Bronchial epithelial cell (primary cell): ENCODE results near the gene GALNT10. TPM values are rescaled to one million over a fixed set of nuclear protein-coding genes. Genes with fewer than 3 reads are reported as not detected.
A peak's percentile ranks its signal among the peaks of the same experiment; 100 is the strongest.

Experiments used
- DNase-seq: peaks from one replicate; pipeline ENCODE4 v3.0.0-alpha.2; 2010; ENCODE audit warnings: low read depth
- FAIRE-seq: peaks from 2 replicates; lab custom pipeline; 2011; peaks lifted over from hg19 to GRCh38; lab: Jason Lieb, UNC
- H3K27me3 ChIP-seq: 2 replicates; pipeline ENCODE4 v1.5.1; 2011; ENCODE audit warnings: low read length; ENCODE audit not compliant: control insufficient read depth, insufficient read depth
- H3K36me3 ChIP-seq: 2 replicates; pipeline ENCODE4 v1.5.1; 2011; ENCODE audit warnings: low read length; ENCODE audit not compliant: control insufficient read depth, insufficient read depth
- H3K4me3 ChIP-seq: 2 replicates; pipeline ENCODE4 v1.5.1; 2011; ENCODE audit warnings: mild to moderate bottlenecking, low read depth, low read length, control low read depth
- total RNA-seq: library from RNA; depleted of rRNA; stranded (reverse); fragments of >200 nt; gene quantifications from 2 replicates; pipeline ENCODE4 v1.2.1, GENCODE V29; 2014
- TF ChIP-seq, protein P1 (sequence below): IDR thresholded peaks from 2 replicates; pipeline ENCODE4 v1.5.1; 2011; ENCODE audit warnings: mild to moderate bottlenecking, moderate library complexity, low read length, control low read depth, inconsistent platforms; ENCODE audit not compliant: insufficient read depth, severe bottlenecking

GALNT10 gene
- total RNA-seq, 1 donor from 2014 or later = 3.9 TPM

DNA sequence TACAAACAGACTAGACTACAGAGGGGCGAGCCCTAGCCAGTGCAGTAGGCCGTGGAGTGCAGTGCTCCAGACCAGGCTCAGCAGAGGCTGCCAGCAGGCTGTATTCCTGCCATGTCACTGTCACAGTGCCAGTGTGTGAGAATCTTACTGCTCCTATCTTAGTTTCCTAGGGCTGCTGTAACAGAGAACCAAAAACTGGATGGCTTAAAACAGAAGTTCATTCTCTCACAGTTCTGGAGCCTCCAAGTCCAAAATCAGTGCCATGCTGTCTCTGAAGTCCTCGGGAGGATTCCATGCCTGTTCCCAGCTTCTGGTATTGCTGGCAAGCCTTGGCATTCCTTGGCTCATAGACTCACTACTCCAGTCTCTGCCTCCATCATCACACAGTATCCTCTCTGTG lies 180.3 kb downstream of the GALNT10 start:
- no peaks in the 10 kb centered on the region for H3K36me3 ChIP-seq
- TF ChIP-seq, protein P1, sequence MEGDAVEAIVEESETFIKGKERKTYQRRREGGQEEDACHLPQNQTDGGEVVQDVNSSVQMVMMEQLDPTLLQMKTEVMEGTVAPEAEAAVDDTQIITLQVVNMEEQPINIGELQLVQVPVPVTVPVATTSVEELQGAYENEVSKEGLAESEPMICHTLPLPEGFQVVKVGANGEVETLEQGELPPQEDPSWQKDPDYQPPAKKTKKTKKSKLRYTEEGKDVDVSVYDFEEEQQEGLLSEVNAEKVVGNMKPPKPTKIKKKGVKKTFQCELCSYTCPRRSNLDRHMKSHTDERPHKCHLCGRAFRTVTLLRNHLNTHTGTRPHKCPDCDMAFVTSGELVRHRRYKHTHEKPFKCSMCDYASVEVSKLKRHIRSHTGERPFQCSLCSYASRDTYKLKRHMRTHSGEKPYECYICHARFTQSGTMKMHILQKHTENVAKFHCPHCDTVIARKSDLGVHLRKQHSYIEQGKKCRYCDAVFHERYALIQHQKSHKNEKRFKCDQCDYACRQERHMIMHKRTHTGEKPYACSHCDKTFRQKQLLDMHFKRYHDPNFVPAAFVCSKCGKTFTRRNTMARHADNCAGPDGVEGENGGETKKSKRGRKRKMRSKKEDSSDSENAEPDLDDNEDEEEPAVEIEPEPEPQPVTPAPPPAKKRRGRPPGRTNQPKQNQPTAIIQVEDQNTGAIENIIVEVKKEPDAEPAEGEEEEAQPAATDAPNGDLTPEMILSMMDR = no peak
- H3K27me3 ChIP-seq = no peaks in the 10 kb centered on the region
- no peak overlapping the region for H3K4me3 ChIP-seq
- no peak for DNase-seq
- no peak for FAIRE-seq

DNA sequence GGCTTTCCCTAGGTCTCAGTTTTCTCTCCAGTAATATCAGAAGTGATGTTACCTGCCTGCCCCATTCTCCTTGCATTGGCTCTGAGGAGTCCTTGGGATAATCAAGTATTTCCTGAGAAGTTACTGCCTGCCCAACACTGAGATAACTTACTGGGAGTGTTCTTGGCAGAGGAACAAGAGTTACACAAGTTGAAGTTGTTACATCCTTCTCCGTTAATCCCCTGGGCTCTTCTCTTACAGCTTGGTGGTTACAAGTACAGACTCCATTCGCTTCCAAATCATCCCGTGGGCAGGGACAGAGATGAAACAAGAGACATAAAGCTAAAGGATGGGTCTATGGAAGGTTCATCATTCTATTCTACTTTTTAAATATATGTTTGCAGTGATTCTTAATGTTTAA lies 181.2 kb downstream of the GALNT10 start:
- no peak overlapping the region for H3K4me3 ChIP-seq
- DNase-seq = peak; percentile 75
- H3K27me3 ChIP-seq = no peaks in the 10 kb centered on the region
- peaks cover 2% of the 10 kb centered on the region for H3K36me3 ChIP-seq
- no peak for FAIRE-seq
- TF ChIP-seq, protein P1 = no peak

DNA sequence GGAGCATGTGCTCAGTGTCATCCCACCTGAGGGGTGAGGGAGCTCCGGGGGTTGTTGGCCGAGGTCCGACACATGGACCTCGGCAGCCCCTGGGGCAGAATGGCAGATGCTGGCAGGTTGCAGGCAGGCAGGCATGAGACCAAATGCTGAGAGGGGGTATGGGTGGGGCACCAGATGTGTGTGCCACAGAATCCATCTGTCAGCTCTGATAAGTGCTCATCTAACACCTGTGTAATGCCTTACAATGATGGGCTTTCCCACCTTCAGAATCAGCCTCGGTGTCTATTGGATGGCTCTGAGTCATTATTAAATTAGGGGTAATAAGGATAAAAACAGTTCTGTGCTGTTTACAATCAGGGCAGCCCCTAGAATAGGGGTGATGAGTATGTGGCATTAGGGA lies 182.1 kb downstream of the GALNT10 start:
- Histone ChIP-seq H3K27me3 (no peaks in the 10 kb centered on the region), H3K4me3 (no peak overlapping the region), H3K36me3 (peaks cover 4% of the 10 kb centered on the region)
- TF ChIP-seq, protein P1 = no peak
- no peak for DNase-seq
- no peak for FAIRE-seq

DNA sequence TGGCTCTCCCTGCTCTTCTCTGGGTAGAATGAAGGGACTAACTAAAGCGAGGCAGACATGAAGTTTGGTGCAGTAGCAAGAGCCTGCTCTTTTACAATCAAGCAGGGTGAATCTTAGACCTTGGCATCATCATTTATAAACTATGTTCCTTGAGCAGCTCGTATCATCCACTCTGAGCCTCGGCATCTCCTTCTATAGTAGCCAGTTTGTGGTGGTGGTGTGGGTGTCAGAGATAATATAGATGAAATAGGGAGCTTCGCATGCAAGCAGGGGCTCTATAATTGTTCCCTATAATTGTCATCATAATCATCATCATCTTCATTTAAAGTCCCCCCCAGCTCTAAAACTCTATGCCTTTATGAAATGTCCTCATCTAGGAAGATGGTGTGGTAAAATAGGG lies 182.8 kb downstream of the GALNT10 start:
- Histone ChIP-seq H3K36me3 (peaks cover 4% of the 10 kb centered on the region), H3K4me3 (no peak overlapping the region), H3K27me3 (no peaks in the 10 kb centered on the region)
- FAIRE-seq = no peak
- TF ChIP-seq, protein P1 = no peak
- no peak for DNase-seq

DNA sequence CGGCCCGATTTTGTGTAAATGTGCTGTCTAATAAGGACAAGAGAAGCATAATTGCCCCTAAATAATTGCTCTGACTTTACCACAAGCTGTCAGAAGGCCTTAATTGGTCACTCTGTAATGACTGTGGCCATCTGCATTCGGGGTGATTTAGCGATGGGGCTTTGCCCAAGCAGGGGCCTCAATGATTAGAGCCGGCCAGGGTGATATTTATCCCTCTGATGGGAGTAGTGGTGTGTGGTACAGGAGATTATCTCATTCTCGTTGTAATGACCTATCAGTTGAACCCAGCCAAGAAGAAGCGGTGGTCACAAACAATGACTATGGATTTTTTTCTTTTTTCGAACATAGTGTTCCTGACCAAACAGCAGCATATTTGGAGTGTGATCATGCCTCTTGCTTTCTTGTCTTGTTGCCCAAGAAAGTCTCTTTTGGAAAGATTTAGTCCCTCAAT lies 183.2 kb downstream of the GALNT10 start:
- H3K4me3 ChIP-seq = no peak overlapping the region
- peaks cover 4% of the 10 kb centered on the region for H3K36me3 ChIP-seq
- DNase-seq (no peak), FAIRE-seq (no peak)
- no peaks in the 10 kb centered on the region for H3K27me3 ChIP-seq
- TF ChIP-seq, protein P1 = no peak

DNA sequence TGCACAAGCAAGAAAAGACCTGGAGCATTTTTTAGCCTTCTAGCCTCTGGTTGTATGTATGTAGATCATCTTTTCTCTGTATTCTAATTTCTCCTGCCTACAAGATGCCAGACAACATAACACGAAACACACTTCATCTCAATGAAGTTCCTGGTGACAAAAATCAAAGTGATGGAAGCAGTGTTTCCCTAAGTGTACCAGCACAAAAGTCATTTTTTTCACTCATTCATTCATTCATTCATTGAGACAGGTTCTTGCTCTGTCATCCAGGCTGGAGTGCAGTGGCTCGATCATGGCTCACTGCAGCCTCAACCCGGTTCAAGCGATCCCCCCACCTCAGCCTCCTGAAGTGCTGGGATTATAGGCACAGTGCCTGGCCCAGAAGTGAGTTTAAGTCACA lies 183.7 kb downstream of the GALNT10 start:
- TF ChIP-seq, protein P1 = no peak
- DNase-seq = no peak
- FAIRE-seq = no peak
- peaks cover 4% of the 10 kb centered on the region for H3K36me3 ChIP-seq
- no peak overlapping the region for H3K4me3 ChIP-seq
- no peaks in the 10 kb centered on the region for H3K27me3 ChIP-seq
